Stomach (tissue), 4 donors: ENCODE measurements around the gene RPP21.

Experiments used
- CTCF ChIP-seq, 7 experiments: fragments of 450-650 bp in 4 of 7; fragments of 200-600 bp in 3 of 7; sonication (generic) in 3 of 7; IDR thresholded peaks; one replicate each; pipeline ENCODE4 v1.5.1; 2016 to 2019; ENCODE audit warnings: antibody characterized with exemption in 7 of 7, control low read depth in 2 of 7, mild to moderate bottlenecking in 1 of 7
- POLR2A ChIP-seq, 4 donors: fragments of 450-650 bp; IDR thresholded peaks; one replicate each; pipeline ENCODE4 v1.6.1; 2016; ENCODE audit warnings: antibody characterized with exemption in 4 of 4, control low read depth in 2 of 4, mild to moderate bottlenecking in 1 of 4, moderate library complexity in 1 of 4

- TF ChIP-seq CTCF (IDR thresholded peaks at IDR 0.05) (no peak), POLR2A (IDR thresholded peaks at IDR 0.05) (no peak)
These were observed 16.7 kb downstream of the RPP21 start for GRCh38 chr6:30361661-30362060.
